Mesenchymal stem cell (in vitro differentiated cells and primary cell): Measurements from ENCODE around the gene MINDY4.

ENCODE experiments used
- DNase-seq: peaks from one replicate; pipeline ENCODE4 v3.0.0-alpha.2; 2013
- H2AFZ ChIP-seq: one replicate; pipeline ENCODE4 v1.6.1; 2013; ENCODE audit warnings: low read depth, mild to moderate bottlenecking, control low read depth, inconsistent platforms, low read length, moderate library complexity
- H2AK5ac ChIP-seq: 2 replicates; pipeline ENCODE4 v1.6.1; 2013; ENCODE audit warnings: low read length, moderate library complexity, mild to moderate bottlenecking, inconsistent platforms; ENCODE audit not compliant: severe bottlenecking
- H2BK120ac ChIP-seq: one replicate; pipeline ENCODE4 v1.6.1; 2013; ENCODE audit warnings: low read depth, mild to moderate bottlenecking, inconsistent platforms, low read length, moderate library complexity
- H2BK12ac ChIP-seq, 2 experiments: one replicate each; pipeline ENCODE4 v1.6.1; 2013; ENCODE audit warnings: inconsistent platforms in 2 of 2, low read length in 2 of 2, mild to moderate bottlenecking in 2 of 2, moderate library complexity in 2 of 2, control low read depth in 1 of 2
- H2BK15ac ChIP-seq: one replicate; pipeline ENCODE4 v1.6.1; 2013; ENCODE audit warnings: mild to moderate bottlenecking, low read depth, inconsistent platforms; ENCODE audit not compliant: poor library complexity, severe bottlenecking
- H2BK5ac ChIP-seq: 2 replicates; pipeline ENCODE4 v1.6.1; 2013; ENCODE audit warnings: low read depth, mild to moderate bottlenecking, low read length, control low read depth, inconsistent platforms; ENCODE audit not compliant: poor library complexity, severe bottlenecking
- H3K14ac ChIP-seq, 2 experiments: one replicate each; pipeline ENCODE4 v1.6.1; 2013; ENCODE audit warnings: inconsistent platforms in 2 of 2, low read length in 2 of 2, control low read depth in 1 of 2, mild to moderate bottlenecking in 1 of 2, moderate library complexity in 1 of 2
- H3K18ac ChIP-seq, 2 experiments: one replicate each; pipeline ENCODE4 v1.6.1; 2013; ENCODE audit warnings: inconsistent platforms in 2 of 2, low read length in 2 of 2, control low read depth in 1 of 2, low read depth in 1 of 2, mild to moderate bottlenecking in 1 of 2
- H3K23ac ChIP-seq, 2 experiments: one replicate each; pipeline ENCODE4 v1.6.1; 2013; ENCODE audit warnings: inconsistent platforms in 2 of 2, low read length in 2 of 2, mild to moderate bottlenecking in 2 of 2, moderate library complexity in 2 of 2, control low read depth in 1 of 2
- H3K27ac ChIP-seq: 2 replicates; pipeline ENCODE4 v1.5.1; 2013; ENCODE audit warnings: mild to moderate bottlenecking, moderate library complexity, low read length, control low read depth, inconsistent platforms; ENCODE audit not compliant: poor library complexity, severe bottlenecking
- H3K27me3 ChIP-seq, 2 experiments: 2 replicates each; pipeline versions ENCODE4 v1.6.1 to v1.7.0; 2013; ENCODE audit warnings: low read length in 2 of 2, mild to moderate bottlenecking in 2 of 2, moderate library complexity in 2 of 2, control low read depth in 1 of 2, inconsistent platforms in 1 of 2; ENCODE audit not compliant: control insufficient read depth in 1 of 2, insufficient read depth in 1 of 2
- H3K36me3 ChIP-seq, 2 experiments: 2 replicates each; pipeline versions ENCODE4 v1.6.1 to v1.7.0; 2013; ENCODE audit warnings: low read length in 2 of 2, control low read depth in 1 of 2, inconsistent platforms in 1 of 2, low read depth in 1 of 2, mild to moderate bottlenecking in 1 of 2; ENCODE audit not compliant: insufficient read depth in 2 of 2, control insufficient read depth in 1 of 2
- H3K4ac ChIP-seq, 2 experiments: one replicate each; pipeline ENCODE4 v1.6.1; 2013; ENCODE audit warnings: inconsistent platforms in 2 of 2, low read length in 2 of 2, mild to moderate bottlenecking in 2 of 2, moderate library complexity in 2 of 2, control low read depth in 1 of 2, low read depth in 1 of 2
- H3K4me1 ChIP-seq: 2 replicates; pipeline ENCODE4 v1.6.1; 2013; ENCODE audit warnings: low read depth, low read length, control low read depth; ENCODE audit not compliant: control insufficient read depth, insufficient read depth
- H3K4me2 ChIP-seq: 2 replicates; pipeline ENCODE4 v1.6.1; 2013; ENCODE audit warnings: low read length, mild to moderate bottlenecking, inconsistent platforms; ENCODE audit not compliant: poor library complexity, severe bottlenecking
- H3K4me3 ChIP-seq, 2 experiments: 2 replicates each; pipeline versions ENCODE4 v1.5.1 to v1.7.0; 2013; ENCODE audit warnings: low read length in 2 of 2, mild to moderate bottlenecking in 2 of 2, control low read depth in 1 of 2, low read depth in 1 of 2; ENCODE audit not compliant: insufficient read depth in 1 of 2
- H3K79me1 ChIP-seq: replicated peaks from 2 replicates; pipeline ENCODE4 v1.6.1; 2013; ENCODE audit warnings: mild to moderate bottlenecking, control low read depth, low read length, inconsistent platforms; ENCODE audit not compliant: poor library complexity, severe bottlenecking
- H3K9ac ChIP-seq: 2 replicates; pipeline ENCODE4 v1.7.0; 2013; ENCODE audit warnings: mild to moderate bottlenecking, low read length, moderate library complexity
- H3K9me3 ChIP-seq: 2 replicates; pipeline ENCODE4 v1.7.0; 2013; ENCODE audit warnings: mild to moderate bottlenecking, low read length; ENCODE audit not compliant: control insufficient read depth
- H4K8ac ChIP-seq: one replicate; pipeline ENCODE4 v1.6.1; 2013; ENCODE audit warnings: inconsistent platforms, mild to moderate bottlenecking, low read length, moderate library complexity
- H4K91ac ChIP-seq: one replicate; pipeline ENCODE4 v1.6.1; 2013; ENCODE audit warnings: mild to moderate bottlenecking, low read length, inconsistent platforms
- WGBS: methylation state at CpG from one replicate; pipeline ENCODE4 v1.1.7; 2013; ENCODE audit warnings: mixed read lengths; 5-methylcytosine and 5-hydroxymethylcytosine counted together

Gene MINDY4

GRCh38 chr7:30881448-30881847 lies 110.2 kb downstream of the MINDY4 start:
- peaks cover 28 to 31% of the 10 kb centered on the region in 2 experiments for H3K36me3 ChIP-seq

GRCh38 chr7:30884881-30885280 lies 113.7 kb downstream of the MINDY4 start:
- Histone ChIP-seq H2AFZ (no peak overlapping the region), H3K36me3 (peaks cover 16 to 21% of the 10 kb centered on the region in 2 experiments), H4K91ac (no peak overlapping the region), H3K4me1 (peaks cover 40% of the 10 kb centered on the region), H3K27ac (no peak overlapping the region), H3K9ac (no peak overlapping the region), H3K4ac (no peak overlapping the region), H2BK15ac (no peak overlapping the region), H3K79me1 (no peaks in the 10 kb centered on the region), H3K23ac (no peak overlapping the region), H3K14ac (no peak overlapping the region), H3K4me3 (no peak overlapping the region), H3K9me3 (no peaks in the 10 kb centered on the region), H3K18ac (no peak overlapping the region), H2BK5ac (no peak overlapping the region), H2BK120ac (no peak overlapping the region), H3K27me3 (no peaks in the 10 kb centered on the region), H3K4me2 (no peak overlapping the region), H2BK12ac (no peak overlapping the region), H2AK5ac (no peak overlapping the region), H4K8ac (no peak overlapping the region)
- no peak for DNase-seq

More at GRCh38 chr7:30881448-30881847, 110.2 kb downstream of the MINDY4 start:
- Histone ChIP-seq H3K27me3 (no peaks in the 10 kb centered on the region), H3K23ac (no peak overlapping the region), H3K27ac (no peak overlapping the region), H2AK5ac (no peak overlapping the region), H3K9me3 (no peaks in the 10 kb centered on the region), H3K4me2 (no peak overlapping the region), H3K79me1 (no peaks in the 10 kb centered on the region), H4K8ac (no peak overlapping the region), H3K4me3 (no peak overlapping the region), H2BK120ac (no peak overlapping the region), H4K91ac (no peak overlapping the region), H3K14ac (no peak overlapping the region), H3K4me1 (peaks cover 25% of the 10 kb centered on the region), H3K4ac (no peak overlapping the region), H2BK5ac (no peak overlapping the region), H3K18ac (no peak overlapping the region), H2BK12ac (no peak overlapping the region), H3K9ac (no peak overlapping the region), H2AFZ (no peak overlapping the region), H2BK15ac (no peak overlapping the region)
- no peak for DNase-seq
- 95% methylated on average over 7 of the region's 7 CpGs for WGBS

- H3K4ac ChIP-seq = no peak overlapping the region
- H3K4me3 ChIP-seq = no peak overlapping the region
- H2BK15ac ChIP-seq = no peak overlapping the region
- H3K36me3 ChIP-seq = peaks cover 16 to 29% of the 10 kb centered on the region in 2 experiments
- H4K91ac ChIP-seq = no peak overlapping the region
- DNase-seq = no peak
- H3K9me3 ChIP-seq = no peaks in the 10 kb centered on the region
- no peak overlapping the region for H4K8ac ChIP-seq
- no peaks in the 10 kb centered on the region for H3K79me1 ChIP-seq
- no peak overlapping the region for H3K9ac ChIP-seq
- no peak overlapping the region for H2BK120ac ChIP-seq
- no peak overlapping the region for H3K14ac ChIP-seq
- H3K23ac ChIP-seq = no peak overlapping the region
- H2BK12ac ChIP-seq = no peak overlapping the region
- no peak overlapping the region for H2AFZ ChIP-seq
- WGBS = 91% methylated on average over 7 of the region's 7 CpGs
- no peak overlapping the region for H3K4me2 ChIP-seq
- H3K4me1 ChIP-seq = peaks cover 37% of the 10 kb centered on the region
- peak overlapping the region; percentile 5 for H2AK5ac ChIP-seq
- no peak overlapping the region for H3K18ac ChIP-seq
- no peak overlapping the region for H2BK5ac ChIP-seq
- no peak overlapping the region for H3K27ac ChIP-seq
- no peaks in the 10 kb centered on the region for H3K27me3 ChIP-seq
Measured at GRCh38 chr7:30886608-30887011, 115.4 kb downstream of the MINDY4 start.

- Histone ChIP-seq H3K9me3 (no peaks in the 10 kb centered on the region), H3K27ac (no peak overlapping the region), H3K4me3 (no peak overlapping the region), H2AK5ac (peak overlapping the region; percentile 46), H2BK12ac (no peak overlapping the region), H2BK5ac (no peak overlapping the region), H2BK120ac (no peak overlapping the region), H4K91ac (no peak overlapping the region), H3K4me1 (peaks cover 39% of the 10 kb centered on the region), H2AFZ (no peak overlapping the region), H3K27me3 (no peaks in the 10 kb centered on the region), H2BK15ac (peak overlapping the region; percentile 41), H3K23ac (no peak overlapping the region), H3K4ac (no peak overlapping the region), H3K18ac (no peak overlapping the region), H3K79me1 (no peaks in the 10 kb centered on the region), H3K4me2 (no peak overlapping the region), H3K36me3 (peaks cover 23 to 29% of the 10 kb centered on the region in 2 experiments), H3K9ac (no peak overlapping the region), H4K8ac (no peak overlapping the region), H3K14ac (no peak overlapping the region)
- DNase-seq = no peak
- 77% methylated on average over 10 of the region's 10 CpGs for WGBS
Measured at GRCh38 chr7:30887464-30887872, 116.3 kb downstream of the MINDY4 start.
